Prostate gland (tissue), 2 donors: ENCODE measurements around the gene TRPV4.

Experiments used
- POLR2A ChIP-seq: fragments of 450-650 bp; IDR thresholded peaks from one replicate; pipeline ENCODE4 v1.6.1; 2016; ENCODE audit warnings: antibody characterized with exemption, mild to moderate bottlenecking
- TF ChIP-seq, protein P1 (sequence below), 4 experiments: fragments of 200-600 bp in 2 of 4; fragments of 450-650 bp in 2 of 4; sonication (generic) in 2 of 4; IDR thresholded peaks; 1 replicate in 3 of 4; 2 replicates in 1 of 4; pipeline ENCODE4 v1.5.1; 2016 to 2019; ENCODE audit warnings: antibody characterized with exemption in 4 of 4, mild to moderate bottlenecking in 2 of 4, moderate library complexity in 2 of 4

DNA sequence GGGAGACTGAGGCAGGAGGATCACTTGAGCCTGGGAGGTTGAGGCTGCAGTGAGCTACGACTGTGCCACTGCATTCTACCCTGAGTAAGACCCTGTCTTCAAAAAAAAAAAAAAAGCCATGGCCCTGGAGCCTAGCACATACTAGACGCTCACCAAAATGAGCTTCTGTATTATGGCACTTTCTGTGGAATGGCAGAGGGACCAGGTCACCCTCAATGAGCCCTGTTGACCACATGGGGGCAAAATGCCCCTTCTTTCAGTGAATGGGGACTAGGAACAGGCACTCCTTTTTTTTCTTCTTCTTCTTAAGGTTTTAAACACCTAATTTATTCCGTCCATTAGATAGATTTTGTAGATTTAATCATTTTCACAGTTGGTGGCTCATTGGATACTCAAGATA lies 69.1 kb downstream of the TRPV4 start:
- TF ChIP-seq, protein P1, sequence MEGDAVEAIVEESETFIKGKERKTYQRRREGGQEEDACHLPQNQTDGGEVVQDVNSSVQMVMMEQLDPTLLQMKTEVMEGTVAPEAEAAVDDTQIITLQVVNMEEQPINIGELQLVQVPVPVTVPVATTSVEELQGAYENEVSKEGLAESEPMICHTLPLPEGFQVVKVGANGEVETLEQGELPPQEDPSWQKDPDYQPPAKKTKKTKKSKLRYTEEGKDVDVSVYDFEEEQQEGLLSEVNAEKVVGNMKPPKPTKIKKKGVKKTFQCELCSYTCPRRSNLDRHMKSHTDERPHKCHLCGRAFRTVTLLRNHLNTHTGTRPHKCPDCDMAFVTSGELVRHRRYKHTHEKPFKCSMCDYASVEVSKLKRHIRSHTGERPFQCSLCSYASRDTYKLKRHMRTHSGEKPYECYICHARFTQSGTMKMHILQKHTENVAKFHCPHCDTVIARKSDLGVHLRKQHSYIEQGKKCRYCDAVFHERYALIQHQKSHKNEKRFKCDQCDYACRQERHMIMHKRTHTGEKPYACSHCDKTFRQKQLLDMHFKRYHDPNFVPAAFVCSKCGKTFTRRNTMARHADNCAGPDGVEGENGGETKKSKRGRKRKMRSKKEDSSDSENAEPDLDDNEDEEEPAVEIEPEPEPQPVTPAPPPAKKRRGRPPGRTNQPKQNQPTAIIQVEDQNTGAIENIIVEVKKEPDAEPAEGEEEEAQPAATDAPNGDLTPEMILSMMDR (IDR thresholded peaks at IDR 0.05) = no peak
- TF ChIP-seq POLR2A = no peak
